ENCODE results near the gene RALA.
"Not testable (repeated sequence)": the region's sequence is repeated elsewhere in the genome, so short reads cannot be mapped to it uniquely, and the experiment has no call there.

RALA gene

GRCh38 chr7:39688611-39689480 is 65.5 kb downstream of the RALA start:
- H3K4me3 ChIP-seq (ENCODE audit: low read depth, low read length), result no peak overlapping the region
- TF ChIP-seq, protein P1, sequence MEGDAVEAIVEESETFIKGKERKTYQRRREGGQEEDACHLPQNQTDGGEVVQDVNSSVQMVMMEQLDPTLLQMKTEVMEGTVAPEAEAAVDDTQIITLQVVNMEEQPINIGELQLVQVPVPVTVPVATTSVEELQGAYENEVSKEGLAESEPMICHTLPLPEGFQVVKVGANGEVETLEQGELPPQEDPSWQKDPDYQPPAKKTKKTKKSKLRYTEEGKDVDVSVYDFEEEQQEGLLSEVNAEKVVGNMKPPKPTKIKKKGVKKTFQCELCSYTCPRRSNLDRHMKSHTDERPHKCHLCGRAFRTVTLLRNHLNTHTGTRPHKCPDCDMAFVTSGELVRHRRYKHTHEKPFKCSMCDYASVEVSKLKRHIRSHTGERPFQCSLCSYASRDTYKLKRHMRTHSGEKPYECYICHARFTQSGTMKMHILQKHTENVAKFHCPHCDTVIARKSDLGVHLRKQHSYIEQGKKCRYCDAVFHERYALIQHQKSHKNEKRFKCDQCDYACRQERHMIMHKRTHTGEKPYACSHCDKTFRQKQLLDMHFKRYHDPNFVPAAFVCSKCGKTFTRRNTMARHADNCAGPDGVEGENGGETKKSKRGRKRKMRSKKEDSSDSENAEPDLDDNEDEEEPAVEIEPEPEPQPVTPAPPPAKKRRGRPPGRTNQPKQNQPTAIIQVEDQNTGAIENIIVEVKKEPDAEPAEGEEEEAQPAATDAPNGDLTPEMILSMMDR (IDR thresholded peaks at IDR 0.05; ENCODE audit: insufficient read depth, low read depth, low read length, missing control alignments), result no peak
- no peak for DNase-seq (ENCODE audit: low read depth)

DNA sequence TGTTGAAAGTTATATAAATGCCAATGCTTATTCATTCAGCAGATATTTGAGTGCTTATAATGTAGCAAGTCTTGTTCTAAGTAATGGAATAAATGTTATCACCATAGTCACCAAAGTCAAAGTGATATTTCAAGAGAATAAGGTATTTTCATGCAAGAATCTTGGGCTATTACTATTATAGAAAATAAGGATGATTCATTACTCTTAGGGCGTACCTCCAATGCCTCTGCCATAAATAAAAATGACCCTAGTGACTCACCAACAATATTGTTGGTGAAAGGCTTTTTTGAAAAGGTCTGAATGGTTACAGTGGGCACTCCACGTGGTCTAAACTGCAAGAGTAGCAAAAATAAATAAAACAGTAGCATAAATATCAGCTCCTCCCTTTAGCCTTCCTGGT is 68.4 kb downstream of the RALA start:
- DNase-seq (ENCODE audit: low read depth), result no peak
- TF ChIP-seq, protein P1 (IDR thresholded peaks at IDR 0.05; ENCODE audit: insufficient read depth, low read depth, low read length, missing control alignments), result no peak
- no peak overlapping the region for H3K4me3 ChIP-seq (ENCODE audit: low read depth, low read length)

- H3K4me3 ChIP-seq (ENCODE audit: low read depth, low read length); DNase-seq (ENCODE audit: low read depth): not testable (repeated sequence)
These were observed 69.7 kb downstream of the RALA start for GRCh38 chr7:39693086-39693485.

DNA sequence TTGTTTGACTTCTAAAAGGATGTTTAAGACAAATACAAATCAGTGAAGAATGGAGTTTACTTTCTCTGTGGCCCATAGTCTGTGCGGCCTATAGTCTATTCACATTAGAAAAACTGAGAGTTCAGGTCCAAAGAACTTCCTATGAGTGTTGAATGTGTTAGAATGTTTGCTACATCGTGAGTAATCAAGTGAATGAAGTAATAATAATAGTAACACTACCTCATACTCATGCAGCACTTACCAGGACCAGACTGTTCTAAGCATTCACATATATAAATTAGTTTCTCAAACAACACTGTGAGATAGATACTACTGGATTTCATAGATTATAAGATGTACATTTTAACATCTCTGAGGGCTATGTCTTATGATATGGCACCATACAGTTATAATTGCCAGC is 70.4 kb downstream of the RALA start:
- TF ChIP-seq, protein P1 (IDR thresholded peaks at IDR 0.05; ENCODE audit: insufficient read depth, low read depth, low read length, missing control alignments), result no peak
- DNase-seq (ENCODE audit: low read depth), result no peak
- no peak overlapping the region for H3K4me3 ChIP-seq (ENCODE audit: low read depth, low read length)

DNA sequence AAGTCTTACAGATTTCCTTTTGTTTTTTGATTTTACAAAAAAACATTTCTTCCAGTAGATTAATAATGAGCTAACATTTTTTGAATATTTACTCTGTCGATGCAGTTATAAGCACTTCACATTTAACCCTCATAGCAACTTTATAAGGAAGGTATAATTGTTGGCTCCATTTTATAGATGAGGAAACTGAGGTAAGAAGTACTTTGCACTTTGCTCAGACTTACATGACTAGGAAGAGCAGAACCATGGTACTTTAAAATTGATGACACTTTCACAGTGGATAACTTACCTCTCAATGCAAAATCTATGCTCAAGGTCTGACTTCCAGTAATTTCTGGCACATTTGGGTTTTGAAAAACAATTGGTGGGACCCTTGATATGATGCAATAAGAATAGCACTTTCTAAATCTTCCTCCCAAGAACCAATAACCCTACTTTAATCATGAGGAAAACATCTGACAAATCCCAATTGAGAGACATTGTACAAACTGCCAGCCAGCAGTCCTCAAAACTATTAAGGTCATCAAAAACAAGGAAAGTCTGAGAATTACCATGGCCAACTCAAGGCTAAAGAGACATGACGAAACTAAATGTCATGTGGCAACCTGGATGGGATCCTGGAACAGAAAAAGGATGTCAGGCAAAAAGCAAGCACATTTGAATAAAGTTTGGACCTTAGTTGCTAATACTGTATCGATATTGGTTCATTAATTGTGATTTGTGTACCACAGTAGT is 72.6 kb downstream of the RALA start:
- DNase-seq (ENCODE audit: low read depth), result no peak
- TF ChIP-seq, protein P1 (IDR thresholded peaks at IDR 0.05; ENCODE audit: insufficient read depth, low read depth, low read length, missing control alignments), result no peak
- H3K4me3 ChIP-seq (ENCODE audit: low read depth, low read length), result no peak overlapping the region

DNA sequence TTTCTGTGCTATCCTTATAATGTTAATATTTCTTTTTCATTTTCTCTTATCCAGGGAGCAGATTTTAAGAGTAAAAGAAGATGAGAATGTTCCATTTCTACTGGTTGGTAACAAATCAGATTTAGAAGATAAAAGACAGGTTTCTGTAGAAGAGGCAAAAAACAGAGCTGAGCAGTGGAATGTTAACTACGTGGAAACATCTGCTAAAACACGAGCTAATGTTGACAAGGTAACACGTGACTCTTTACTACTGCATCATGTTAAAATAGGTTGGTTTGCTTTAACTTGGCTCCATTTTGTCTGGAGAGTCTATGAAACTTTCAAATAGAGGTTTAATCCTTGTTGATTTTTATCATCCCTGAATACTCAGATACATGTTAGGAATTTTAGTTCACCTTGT is 73.3 kb downstream of the RALA start:
- TF ChIP-seq, protein P1 (IDR thresholded peaks at IDR 0.05; ENCODE audit: insufficient read depth, low read depth, low read length, missing control alignments), result no peak
- no peak overlapping the region for H3K4me3 ChIP-seq (ENCODE audit: low read depth, low read length)
- DNase-seq (ENCODE audit: low read depth), result no peak

DNA sequence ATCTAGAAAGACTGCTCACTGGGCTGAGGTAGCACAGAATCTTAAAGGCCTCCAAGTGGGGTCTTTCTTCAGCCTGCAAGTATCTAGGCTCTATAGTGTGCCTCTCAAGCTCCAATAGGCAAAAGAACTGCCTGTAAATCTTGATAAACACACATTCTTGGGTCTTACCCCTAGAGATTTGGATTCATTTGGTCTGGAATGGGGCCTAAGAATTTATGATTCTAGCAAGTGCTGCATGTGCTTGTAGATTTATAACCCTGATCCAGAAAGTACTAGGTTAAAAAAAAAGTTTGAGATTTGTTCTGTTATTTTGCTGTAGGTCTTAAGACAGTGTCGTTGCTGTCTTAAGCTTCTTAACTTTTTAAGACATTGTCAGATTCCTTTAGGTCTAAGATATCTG is 74.1 kb downstream of the RALA start:
- no peak for DNase-seq (ENCODE audit: low read depth)
- no peak overlapping the region for H3K4me3 ChIP-seq (ENCODE audit: low read depth, low read length)
- TF ChIP-seq, protein P1 (IDR thresholded peaks at IDR 0.05; ENCODE audit: insufficient read depth, low read depth, low read length, missing control alignments), result no peak

Measured in GM12865 (cell line).